K562 (cell line): ENCODE measurements around the gene LYSMD1. TPM values are rescaled to one million over a fixed set of nuclear protein-coding genes. Genes with fewer than 3 reads are reported as not detected.
A peak's percentile ranks its signal among the peaks of the same experiment; 100 is the strongest.

Experiments
- BMI1 ChIP-seq: fragments of 150-350 bp; IDR thresholded peaks from 2 replicates; pipeline ENCODE4 v1.6.1; 2014; ENCODE audit warnings: low read length
- EP400 ChIP-seq: fragments of 450-650 bp; IDR thresholded peaks from 2 replicates; pipeline ENCODE4 v1.6.1; 2017; ENCODE audit warnings: antibody characterized with exemption, mild to moderate bottlenecking, moderate library complexity
- ERF ChIP-seq: fragments of 450-650 bp; formaldehyde crosslinking; IDR thresholded peaks from 2 replicates; pipeline ENCODE4 v1.4.0; 2020; ENCODE audit warnings: mild to moderate bottlenecking, mixed read lengths
- ETV6 ChIP-seq, 3 experiments: fragments of 150-350 bp in 1 of 3; sonication (generic) in 1 of 3; formaldehyde crosslinking in 1 of 3; IDR thresholded peaks; 2 replicates each; pipeline versions ENCODE4 v1.6.1 to v1.8.0; 2014 to 2022; ENCODE audit warnings: borderline replicate concordance in 2 of 3, low read depth in 2 of 3, antibody characterized with exemption in 1 of 3, low read length in 1 of 3, mild to moderate bottlenecking in 1 of 3, missing genetic modification reagents in 1 of 3
- GABPB2 ChIP-seq: fragments of 250-450 bp; sonication (Bioruptor Pico); conservative IDR thresholded peaks from 2 replicates; pipeline ENCODE4 v1.5.1; 2021; ENCODE audit warnings: mild to moderate bottlenecking
- MAFK ChIP-seq: IDR thresholded peaks from 2 replicates; pipeline ENCODE4 v1.6.1; 2011; ENCODE audit warnings: low read length, improper control_type of control experiment
- MCM5 ChIP-seq: fragments of 450-650 bp; IDR thresholded peaks from 2 replicates; pipeline ENCODE4 v1.6.1; 2016; ENCODE audit warnings: low read depth
- MIER1 ChIP-seq: fragments of 450-650 bp; IDR thresholded peaks from 2 replicates; pipeline ENCODE4 v1.6.1; 2016; ENCODE audit warnings: antibody characterized with exemption, mild to moderate bottlenecking, low read depth
- PHF8 ChIP-seq: fragments of 200-600 bp; sonication (generic); IDR thresholded peaks from 2 replicates; pipeline ENCODE4 v1.6.1; 2012; ENCODE audit warnings: mixed run types, mild to moderate bottlenecking, inconsistent platforms, low read length, moderate library complexity, borderline replicate concordance
- POLR2AphosphoS2 ChIP-seq: IDR thresholded peaks from 2 replicates; pipeline ENCODE4 v1.6.1; 2012; ENCODE audit warnings: low read length, improper control_type of control experiment
- PRMT5 ChIP-seq: sonication (generic); formaldehyde crosslinking; IDR thresholded peaks from 2 replicates; pipeline ENCODE4 v1.5.0; 2020; ENCODE audit warnings: missing genetic modification reagents
- SIX5 ChIP-seq, 2 experiments: IDR thresholded peaks; 2 replicates each; pipeline ENCODE4 v1.6.1; 2011; ENCODE audit warnings: low read length in 2 of 2, borderline replicate concordance in 1 of 2, low read depth in 1 of 2, mild to moderate bottlenecking in 1 of 2, moderate library complexity in 1 of 2; ENCODE audit not compliant: insufficient read depth in 1 of 2
- SRSF1 ChIP-seq: fragments of 200-400 bp; formaldehyde crosslinking; IDR thresholded peaks from 2 replicates; pipeline ENCODE4 v1.6.1; 2017; ENCODE audit warnings: mild to moderate bottlenecking, low read depth, low read length, moderate library complexity
- SRSF7 ChIP-seq: fragments of 200-400 bp; formaldehyde crosslinking; optimal IDR thresholded peaks from 2 replicates; pipeline ENCODE3; 2017; ENCODE audit warnings: mild to moderate bottlenecking, low read depth, low read length
- TEAD2 ChIP-seq: fragments of 450-650 bp; IDR thresholded peaks from 2 replicates; pipeline ENCODE4 v1.6.1; 2016; ENCODE audit warnings: missing genetic modification characterization, control low read depth, missing compliant biosample characterization
- ZNF431 ChIP-seq: sonication (generic); formaldehyde crosslinking; IDR thresholded peaks from 2 replicates; pipeline ENCODE4 v1.8.0; 2022; ENCODE audit warnings: mild to moderate bottlenecking, missing genetic modification reagents
- ZNF589 ChIP-seq: fragments of 200-800 bp; sonication (Bioruptor generic); IDR thresholded peaks from 2 replicates; pipeline ENCODE4 v1.6.1; 2016; ENCODE audit warnings: low read depth, missing genetic modification characterization, missing compliant biosample characterization
- ZNF639 ChIP-seq, 2 experiments: fragments of 200-800 bp in 1 of 2; sonication (Bioruptor generic) in 1 of 2; sonication (generic) in 1 of 2; formaldehyde crosslinking in 1 of 2; IDR thresholded peaks in 1 of 2; conservative IDR thresholded peaks in 1 of 2; 2 replicates each; pipeline versions ENCODE4 v1.5.0 to v1.6.1; 2016 to 2020; ENCODE audit warnings: missing compliant biosample characterization in 1 of 2, missing genetic modification characterization in 1 of 2, missing genetic modification reagents in 1 of 2
- ZNF740 ChIP-seq, 3 experiments: fragments of 200-800 bp in 1 of 3; sonication (Bioruptor generic) in 1 of 3; sonication (generic) in 1 of 3; formaldehyde crosslinking in 1 of 3; IDR thresholded peaks; 2 replicates each; pipeline versions ENCODE4 v1.6.1 to v1.8.0; 2016 to 2022; ENCODE audit warnings: mild to moderate bottlenecking in 2 of 3, missing compliant biosample characterization in 2 of 3, missing genetic modification characterization in 2 of 3, missing genetic modification reagents in 1 of 3
- polyA plus RNA-seq, 8 experiments: library from polyadenylated mRNA; depleted of rRNA in 4 of 8; stranded (reverse) in 5 of 8; unstranded in 3 of 8; fragments of >200 nt; fragmentation: Nextera tagmentation in 2 of 8; fragmentation: Illumina TruSeq in 1 of 8; extraction: Ambion mirVana in 2 of 8; extraction: Trizol in 1 of 8; gene quantifications; 2 replicates each; pipeline versions ENCODE4 v1.2.1 to v1.2.3, GENCODE V29; 2011 to 2014; ENCODE audit warnings: inconsistent platforms in 1 of 8, missing spikeins in 1 of 8
- total RNA-seq, 7 experiments: library from RNA; depleted of rRNA in 6 of 7; stranded (reverse); fragments of >200 nt in 6 of 7; fragmentation: Illumina TruSeq in 2 of 7; extraction: Trizol in 2 of 7; gene quantifications; 2 replicates each; pipeline versions ENCODE4 v1.2.1 to v1.2.3, GENCODE V29; 2011 to 2021; ENCODE audit warnings: low replicate concordance in 1 of 7
- TF ChIP-seq, protein P1 (sequence below): sonication (generic); formaldehyde crosslinking; IDR thresholded peaks from 2 replicates; pipeline ENCODE4 v1.8.0; 2022; ENCODE audit warnings: missing genetic modification reagents, mild to moderate bottlenecking, moderate library complexity, borderline replicate concordance
- TF ChIP-seq, protein P2 (sequence below): IDR thresholded peaks from 2 replicates; pipeline ENCODE4 v1.6.1; 2011; ENCODE audit warnings: borderline replicate concordance, low read depth, mild to moderate bottlenecking, moderate library complexity, low read length; ENCODE audit not compliant: insufficient read depth, poor library complexity, severe bottlenecking

Gene LYSMD1
- total and polyA plus RNA-seq, 9 of the 15 experiments (the other 6 are each of a cell fraction or from before 2014, with no cell fraction given): 2.2 to 9.4 (median 6.0) TPM

DNA sequence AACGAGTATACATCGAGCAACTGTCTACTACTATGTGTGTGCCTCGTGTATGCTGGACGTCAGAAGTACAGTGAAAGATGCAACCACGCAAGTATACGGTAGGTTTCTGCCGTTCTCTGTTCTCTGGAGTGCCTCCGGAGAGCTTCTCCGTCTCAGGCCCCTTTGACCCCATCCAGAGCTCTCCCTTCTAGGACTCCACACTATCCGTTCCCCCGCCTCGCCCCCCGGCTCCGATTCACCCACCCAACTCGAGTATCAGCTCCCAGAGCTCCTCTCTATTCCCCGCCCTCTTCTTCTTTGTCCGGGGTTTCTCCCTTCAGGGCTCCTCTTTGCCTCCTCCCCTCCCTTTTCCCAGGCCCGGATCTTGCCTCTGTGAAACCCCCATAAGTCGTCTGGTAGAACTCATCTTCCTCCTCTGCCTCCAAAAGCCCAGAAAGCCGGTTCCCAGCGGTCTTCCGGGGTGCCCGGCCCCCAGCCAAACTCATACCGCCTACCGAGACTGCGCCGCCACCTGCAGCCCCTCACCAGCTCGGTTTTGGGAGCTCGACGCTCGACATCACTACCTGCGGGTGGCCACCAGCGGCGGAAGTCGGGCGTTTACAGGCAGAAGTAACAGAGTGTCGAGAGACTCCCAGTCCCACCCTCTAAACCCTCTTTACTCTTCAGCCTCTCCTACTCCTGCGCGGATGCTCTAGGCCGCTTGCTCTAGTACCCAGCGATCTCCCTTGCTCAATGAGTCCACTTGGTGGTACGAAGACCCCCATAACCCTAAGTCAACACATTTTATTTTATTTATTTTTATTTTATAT, 24.1 kb upstream of the LYSMD1 start, which contains the start of gene VPS72 (continued):
- TF ChIP-seq EP400: peak; percentile 92
- no peak for TF ChIP-seq MAFK
- no peak for TF ChIP-seq MIER1
- no peak for TF ChIP-seq PRMT5
- no peak for TF ChIP-seq BMI1
- TF ChIP-seq ZNF589 (CRISPR knock-in tag): no peak
- TF ChIP-seq ZNF431 (CRISPR knock-in tag): no peak
- TF ChIP-seq MCM5: no peak
- TF ChIP-seq, protein P1, sequence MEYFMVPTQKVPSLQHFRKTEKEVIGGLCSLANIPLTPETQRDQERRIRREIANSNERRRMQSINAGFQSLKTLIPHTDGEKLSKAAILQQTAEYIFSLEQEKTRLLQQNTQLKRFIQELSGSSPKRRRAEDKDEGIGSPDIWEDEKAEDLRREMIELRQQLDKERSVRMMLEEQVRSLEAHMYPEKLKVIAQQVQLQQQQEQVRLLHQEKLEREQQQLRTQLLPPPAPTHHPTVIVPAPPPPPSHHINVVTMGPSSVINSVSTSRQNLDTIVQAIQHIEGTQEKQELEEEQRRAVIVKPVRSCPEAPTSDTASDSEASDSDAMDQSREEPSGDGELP (CRISPR knock-in tag): peak; percentile 90
- peak; percentile 93 for TF ChIP-seq POLR2AphosphoS2
- TF ChIP-seq, protein P2, sequence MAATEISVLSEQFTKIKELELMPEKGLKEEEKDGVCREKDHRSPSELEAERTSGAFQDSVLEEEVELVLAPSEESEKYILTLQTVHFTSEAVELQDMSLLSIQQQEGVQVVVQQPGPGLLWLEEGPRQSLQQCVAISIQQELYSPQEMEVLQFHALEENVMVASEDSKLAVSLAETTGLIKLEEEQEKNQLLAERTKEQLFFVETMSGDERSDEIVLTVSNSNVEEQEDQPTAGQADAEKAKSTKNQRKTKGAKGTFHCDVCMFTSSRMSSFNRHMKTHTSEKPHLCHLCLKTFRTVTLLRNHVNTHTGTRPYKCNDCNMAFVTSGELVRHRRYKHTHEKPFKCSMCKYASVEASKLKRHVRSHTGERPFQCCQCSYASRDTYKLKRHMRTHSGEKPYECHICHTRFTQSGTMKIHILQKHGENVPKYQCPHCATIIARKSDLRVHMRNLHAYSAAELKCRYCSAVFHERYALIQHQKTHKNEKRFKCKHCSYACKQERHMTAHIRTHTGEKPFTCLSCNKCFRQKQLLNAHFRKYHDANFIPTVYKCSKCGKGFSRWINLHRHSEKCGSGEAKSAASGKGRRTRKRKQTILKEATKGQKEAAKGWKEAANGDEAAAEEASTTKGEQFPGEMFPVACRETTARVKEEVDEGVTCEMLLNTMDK: no peak
- TF ChIP-seq ERF (CRISPR knock-in tag): no peak
- 0 out of 2 replicates have a peak, but pooled peaks have one; percentile 25 for TF ChIP-seq ZNF740 (CRISPR knock-in tag; IDR thresholded peaks at IDR 0.05)
- no peak for TF ChIP-seq ZNF740 (tag; IDR thresholded peaks at IDR 0.05)
- no peak for TF ChIP-seq SRSF1
- TF ChIP-seq PHF8: peak; percentile 87
- TF ChIP-seq SIX5 (IDR thresholded peaks at IDR 0.05; ENCODE audit: borderline replicate concordance in 1 of 2, insufficient read depth in 1 of 2, low read depth in 1 of 2, low read length in 2 of 2): no peak
- TF ChIP-seq GABPB2 (CRISPR knock-in tag): no peak
- no peak for TF ChIP-seq TEAD2 (tag)
- TF ChIP-seq SRSF7: no peak
- no peak for TF ChIP-seq ETV6 (IDR thresholded peaks at IDR 0.05; ENCODE audit: borderline replicate concordance in 1 of 2, low read depth in 2 of 2, low read length in 1 of 2)
- TF ChIP-seq ETV6 (CRISPR knock-in tag; IDR thresholded peaks at IDR 0.05; ENCODE audit: borderline replicate concordance): no peak
- TF ChIP-seq ZNF639 (CRISPR knock-in tag; conservative IDR thresholded peaks at IDR 0.05 in 1 of 2, IDR thresholded peaks at IDR 0.05 in 1 of 2): peak in 1 of 2 experiments; percentile 79; a peak in 1 of 4 replicates
